ENCODE data around the gene RUNDC3A. TPM values are rescaled to one million over a fixed set of nuclear protein-coding genes. Genes with fewer than 3 reads are reported as not detected.
A peak's percentile ranks its signal among the peaks of the same experiment; 100 is the strongest.

RUNDC3A gene
- total and polyA plus RNA-seq, 2 of the 13 experiments (the other 11 are each of a cell fraction or from before 2014, with no cell fraction given): 0.25 TPM; not detected in 1

DNA sequence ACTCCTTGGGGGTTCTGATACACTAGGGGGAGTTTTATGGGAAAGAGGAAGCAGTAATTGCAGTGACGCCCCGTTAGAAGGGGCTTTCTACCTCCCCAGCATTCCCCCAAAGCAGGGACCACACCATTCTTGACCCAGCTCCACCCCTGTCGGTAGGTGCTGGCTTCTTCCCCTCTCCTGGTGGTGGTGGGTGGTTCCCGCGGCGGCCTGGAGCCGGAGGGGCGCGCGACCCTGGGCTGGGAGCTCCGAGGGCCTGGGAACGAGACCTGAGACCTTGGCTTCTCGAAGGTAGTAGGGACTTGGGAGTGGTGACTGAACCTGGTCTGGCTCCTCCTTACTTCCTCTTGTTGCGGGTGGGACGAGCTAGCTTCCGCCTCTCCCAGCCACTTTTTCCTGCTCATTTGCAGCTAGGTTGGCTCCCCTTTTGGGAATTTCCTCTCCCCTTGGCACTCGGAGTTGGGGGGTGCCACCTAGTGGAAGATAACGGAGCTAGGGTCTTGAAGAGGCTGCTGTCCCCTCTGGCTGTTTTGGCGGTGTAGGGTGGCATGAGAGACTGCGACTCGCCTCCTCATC, 37.1 kb downstream of the RUNDC3A start (continued):
- TF ChIP-seq POLR2A (IDR thresholded peaks at IDR 0.05; ENCODE audit: insufficient read depth in 1 of 2, low read depth in 2 of 2, low read length in 2 of 2): no peak
- TF ChIP-seq MAZ (IDR thresholded peaks at IDR 0.05; ENCODE audit: borderline replicate concordance, low read depth, low read length): no peak
- TF ChIP-seq MAZ (CRISPR knock-in tag; IDR thresholded peaks at IDR 0.05; ENCODE audit: low read depth): peak; percentile 79
- no peak for TF ChIP-seq EHMT2 (IDR thresholded peaks at IDR 0.05; ENCODE audit: borderline replicate concordance, low read depth, low read length)
- peak; percentile 6; the same call in 1 of the 2 replicates for TF ChIP-seq ZNF441 (CRISPR knock-in tag; IDR thresholded peaks at IDR 0.05; ENCODE audit: borderline replicate concordance)
- TF ChIP-seq ZSCAN25 (CRISPR knock-in tag; IDR thresholded peaks at IDR 0.05): 0 out of 2 replicates have a peak, but pooled peaks have one; percentile 25
- 0 out of 2 replicates have a peak, but pooled peaks have one; percentile 66 for TF ChIP-seq ZNF430 (CRISPR knock-in tag; IDR thresholded peaks at IDR 0.05)
- no peak for TF ChIP-seq RCOR2 (CRISPR knock-in tag; IDR thresholded peaks at IDR 0.05)
- no peak for TF ChIP-seq KDM4B (CRISPR knock-in tag; IDR thresholded peaks at IDR 0.05)
- 0 out of 2 replicates have a peak, but pooled peaks have one; percentile 33 for TF ChIP-seq ZNF260 (CRISPR knock-in tag; IDR thresholded peaks at IDR 0.05; ENCODE audit: borderline replicate concordance, low read depth)
- TF ChIP-seq AGO2 (optimal IDR thresholded peaks at IDR 0.05; ENCODE audit: low read depth, low read length): peak; percentile 52
- TF ChIP-seq MBD4 (IDR thresholded peaks at IDR 0.05; ENCODE audit: borderline replicate concordance, low read length): no peak
- peak; percentile 75 for TF ChIP-seq STAG1 (CRISPR knock-in tag; IDR thresholded peaks at IDR 0.05)
- TF ChIP-seq, protein P1, sequence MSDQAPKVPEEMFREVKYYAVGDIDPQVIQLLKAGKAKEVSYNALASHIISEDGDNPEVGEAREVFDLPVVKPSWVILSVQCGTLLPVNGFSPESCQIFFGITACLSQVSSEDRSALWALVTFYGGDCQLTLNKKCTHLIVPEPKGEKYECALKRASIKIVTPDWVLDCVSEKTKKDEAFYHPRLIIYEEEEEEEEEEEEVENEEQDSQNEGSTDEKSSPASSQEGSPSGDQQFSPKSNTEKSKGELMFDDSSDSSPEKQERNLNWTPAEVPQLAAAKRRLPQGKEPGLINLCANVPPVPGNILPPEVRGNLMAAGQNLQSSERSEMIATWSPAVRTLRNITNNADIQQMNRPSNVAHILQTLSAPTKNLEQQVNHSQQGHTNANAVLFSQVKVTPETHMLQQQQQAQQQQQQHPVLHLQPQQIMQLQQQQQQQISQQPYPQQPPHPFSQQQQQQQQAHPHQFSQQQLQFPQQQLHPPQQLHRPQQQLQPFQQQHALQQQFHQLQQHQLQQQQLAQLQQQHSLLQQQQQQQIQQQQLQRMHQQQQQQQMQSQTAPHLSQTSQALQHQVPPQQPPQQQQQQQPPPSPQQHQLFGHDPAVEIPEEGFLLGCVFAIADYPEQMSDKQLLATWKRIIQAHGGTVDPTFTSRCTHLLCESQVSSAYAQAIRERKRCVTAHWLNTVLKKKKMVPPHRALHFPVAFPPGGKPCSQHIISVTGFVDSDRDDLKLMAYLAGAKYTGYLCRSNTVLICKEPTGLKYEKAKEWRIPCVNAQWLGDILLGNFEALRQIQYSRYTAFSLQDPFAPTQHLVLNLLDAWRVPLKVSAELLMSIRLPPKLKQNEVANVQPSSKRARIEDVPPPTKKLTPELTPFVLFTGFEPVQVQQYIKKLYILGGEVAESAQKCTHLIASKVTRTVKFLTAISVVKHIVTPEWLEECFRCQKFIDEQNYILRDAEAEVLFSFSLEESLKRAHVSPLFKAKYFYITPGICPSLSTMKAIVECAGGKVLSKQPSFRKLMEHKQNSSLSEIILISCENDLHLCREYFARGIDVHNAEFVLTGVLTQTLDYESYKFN (CRISPR knock-in tag; conservative IDR thresholded peaks at IDR 0.05): peak; percentile 34
- TF ChIP-seq, protein P2, sequence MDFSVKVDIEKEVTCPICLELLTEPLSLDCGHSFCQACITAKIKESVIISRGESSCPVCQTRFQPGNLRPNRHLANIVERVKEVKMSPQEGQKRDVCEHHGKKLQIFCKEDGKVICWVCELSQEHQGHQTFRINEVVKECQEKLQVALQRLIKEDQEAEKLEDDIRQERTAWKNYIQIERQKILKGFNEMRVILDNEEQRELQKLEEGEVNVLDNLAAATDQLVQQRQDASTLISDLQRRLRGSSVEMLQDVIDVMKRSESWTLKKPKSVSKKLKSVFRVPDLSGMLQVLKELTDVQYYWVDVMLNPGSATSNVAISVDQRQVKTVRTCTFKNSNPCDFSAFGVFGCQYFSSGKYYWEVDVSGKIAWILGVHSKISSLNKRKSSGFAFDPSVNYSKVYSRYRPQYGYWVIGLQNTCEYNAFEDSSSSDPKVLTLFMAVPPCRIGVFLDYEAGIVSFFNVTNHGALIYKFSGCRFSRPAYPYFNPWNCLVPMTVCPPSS (IDR thresholded peaks at IDR 0.05): no peak
- TF ChIP-seq HOXA7 (CRISPR knock-in tag; IDR thresholded peaks at IDR 0.05): no peak
- 0 out of 2 replicates have a peak, but pooled peaks have one; percentile 20 for TF ChIP-seq GATAD2A (CRISPR knock-in tag; IDR thresholded peaks at IDR 0.05)
- TF ChIP-seq TSC22D2 (CRISPR knock-in tag; IDR thresholded peaks at IDR 0.05; ENCODE audit: borderline replicate concordance): no peak
- 0 out of 2 replicates have a peak, but pooled peaks have one; percentile 27 for TF ChIP-seq ZNF263 (CRISPR knock-in tag; IDR thresholded peaks at IDR 0.05)
- peak; percentile 27 for TF ChIP-seq TAF1 (CRISPR knock-in tag; IDR thresholded peaks at IDR 0.05)
- TF ChIP-seq SP4 (CRISPR knock-in tag; IDR thresholded peaks at IDR 0.05): peak; percentile 56; the same call in 1 of the 2 replicates
- TF ChIP-seq CC2D1A (CRISPR knock-in tag; IDR thresholded peaks at IDR 0.05): no peak
- TF ChIP-seq, protein P3, sequence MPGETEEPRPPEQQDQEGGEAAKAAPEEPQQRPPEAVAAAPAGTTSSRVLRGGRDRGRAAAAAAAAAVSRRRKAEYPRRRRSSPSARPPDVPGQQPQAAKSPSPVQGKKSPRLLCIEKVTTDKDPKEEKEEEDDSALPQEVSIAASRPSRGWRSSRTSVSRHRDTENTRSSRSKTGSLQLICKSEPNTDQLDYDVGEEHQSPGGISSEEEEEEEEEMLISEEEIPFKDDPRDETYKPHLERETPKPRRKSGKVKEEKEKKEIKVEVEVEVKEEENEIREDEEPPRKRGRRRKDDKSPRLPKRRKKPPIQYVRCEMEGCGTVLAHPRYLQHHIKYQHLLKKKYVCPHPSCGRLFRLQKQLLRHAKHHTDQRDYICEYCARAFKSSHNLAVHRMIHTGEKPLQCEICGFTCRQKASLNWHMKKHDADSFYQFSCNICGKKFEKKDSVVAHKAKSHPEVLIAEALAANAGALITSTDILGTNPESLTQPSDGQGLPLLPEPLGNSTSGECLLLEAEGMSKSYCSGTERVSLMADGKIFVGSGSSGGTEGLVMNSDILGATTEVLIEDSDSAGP (CRISPR knock-in tag; IDR thresholded peaks at IDR 0.05; ENCODE audit: borderline replicate concordance): peak; percentile 46; the same call in 1 of the 2 replicates
- TF ChIP-seq ZNF564 (CRISPR knock-in tag; IDR thresholded peaks at IDR 0.05): 0 out of 2 replicates have a peak, but pooled peaks have one; percentile 31
- TF ChIP-seq DNMT1 (CRISPR knock-in tag; IDR thresholded peaks at IDR 0.05): no peak
